GM18951 (cell line): ENCODE data around the gene HOPX.
"Not testable (repeated sequence)": the region's sequence is repeated elsewhere in the genome, so short reads cannot be mapped to it uniquely, and the experiment has no call there.

Experiments
- POLR2A ChIP-seq: IDR thresholded peaks from 4 replicates; pipeline ENCODE4 v1.6.1; 2011; ENCODE audit warnings: mild to moderate bottlenecking; ENCODE audit not compliant: insufficient read length, insufficient read depth; ENCODE audit errors: extremely low read depth
- in situ Hi-C: fragments of 300-500 bp; cut with MboI; formaldehyde crosslinking; loops from one replicate; pipeline ENCODE4 v1.12.0; 2022; ENCODE audit warnings: low sequenced_read_pairs, mixed read lengths, inconsistent platforms; ENCODE audit not compliant: unreplicated experiment

The HOPX gene

DNA sequence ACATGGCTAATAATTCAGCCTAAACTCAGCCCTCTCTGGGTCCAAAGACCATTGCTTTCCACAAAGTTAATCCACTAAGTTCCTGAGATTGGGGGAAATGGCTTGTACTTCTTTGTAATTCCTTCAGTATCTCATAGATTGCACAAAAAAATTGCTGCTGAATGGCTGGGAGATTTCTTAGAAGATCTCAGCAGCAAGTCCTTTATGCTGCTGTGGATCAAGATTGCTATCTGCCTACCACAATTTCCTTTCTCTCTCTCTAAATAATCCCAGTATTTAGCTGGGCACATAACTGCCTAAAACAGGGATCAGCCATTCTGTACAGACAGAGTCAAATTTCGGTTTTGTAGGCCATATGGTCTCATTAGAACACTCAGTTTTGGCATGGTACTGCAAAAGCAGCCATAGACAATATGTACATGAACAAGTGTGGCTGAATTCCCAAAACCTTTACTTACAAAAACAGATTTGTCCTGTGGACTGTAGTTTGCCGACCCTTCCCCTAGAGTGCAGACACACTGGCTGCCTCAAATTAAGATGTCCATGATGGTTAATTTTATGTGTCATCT is 18.5 kb upstream of the HOPX start:
- in situ Hi-C loops = no loop called here
- no peak for TF ChIP-seq POLR2A

DNA sequence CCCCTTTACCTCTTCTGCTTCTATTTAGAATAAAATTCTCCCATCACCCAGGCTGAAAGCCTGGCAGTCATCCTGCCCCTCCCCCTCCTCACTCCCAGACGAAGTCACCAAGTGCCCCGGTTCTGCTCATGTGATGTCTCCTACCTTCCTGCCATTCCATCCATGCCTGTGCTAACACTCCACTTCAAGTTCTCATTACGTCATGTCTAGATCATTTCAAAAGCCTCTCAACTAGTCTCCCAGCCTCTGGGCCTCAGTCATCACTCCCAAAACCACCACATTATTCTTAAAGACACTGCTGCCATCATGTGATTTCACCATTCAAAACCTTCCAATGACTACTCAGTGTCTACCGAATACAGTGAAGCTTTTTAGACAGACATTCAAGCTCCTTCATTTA is 17.2 kb upstream of the HOPX start:
- in situ Hi-C loops = no loop called here

DNA sequence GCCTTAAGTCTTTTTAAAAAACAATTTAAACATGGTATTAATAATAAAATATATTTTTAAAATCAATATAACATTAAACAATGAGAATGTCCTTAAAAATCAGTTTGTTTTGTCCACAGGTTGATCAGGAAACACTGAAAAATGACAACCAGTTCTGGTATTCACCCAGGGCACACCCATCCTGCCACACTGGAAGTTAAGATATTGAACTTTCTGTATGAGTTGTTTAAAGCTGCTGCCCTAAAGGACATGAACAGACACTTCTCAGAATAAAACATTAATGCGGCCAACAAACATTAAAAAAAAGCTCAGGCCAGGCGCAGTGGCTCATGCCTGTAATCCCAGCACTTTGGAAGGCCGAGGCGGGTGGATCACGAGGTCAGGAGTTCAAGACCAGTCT is 15.0 kb upstream of the HOPX start:
- no peak for TF ChIP-seq POLR2A

More for the DNA sequence above, 17.2 kb upstream of the HOPX start:
- TF ChIP-seq POLR2A = no peak

DNA sequence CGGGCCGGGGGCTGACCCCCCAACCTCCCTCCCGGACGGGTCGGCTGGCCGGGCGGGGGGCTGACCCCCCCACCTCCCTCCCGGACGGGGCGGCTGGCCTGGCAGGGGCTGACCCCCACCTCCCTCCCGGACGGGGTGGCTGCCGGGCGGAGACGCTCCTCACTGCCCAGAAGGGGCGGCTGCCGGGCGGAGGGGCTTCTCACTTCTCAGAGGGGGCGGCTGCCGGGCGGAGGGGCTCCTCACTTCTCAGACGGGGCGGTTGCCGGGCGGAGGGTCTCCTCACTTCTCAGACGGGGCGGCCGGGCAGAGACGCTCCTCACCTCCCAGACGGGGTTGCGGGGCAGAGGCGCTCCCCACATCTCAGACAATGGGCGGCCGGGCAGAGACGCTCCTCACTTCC is 12.4 kb upstream of the HOPX start:
- in situ Hi-C loops = not testable (repeated sequence)

More for the DNA sequence above, 15.0 kb upstream of the HOPX start:
- in situ Hi-C loops = no loop called here

DNA sequence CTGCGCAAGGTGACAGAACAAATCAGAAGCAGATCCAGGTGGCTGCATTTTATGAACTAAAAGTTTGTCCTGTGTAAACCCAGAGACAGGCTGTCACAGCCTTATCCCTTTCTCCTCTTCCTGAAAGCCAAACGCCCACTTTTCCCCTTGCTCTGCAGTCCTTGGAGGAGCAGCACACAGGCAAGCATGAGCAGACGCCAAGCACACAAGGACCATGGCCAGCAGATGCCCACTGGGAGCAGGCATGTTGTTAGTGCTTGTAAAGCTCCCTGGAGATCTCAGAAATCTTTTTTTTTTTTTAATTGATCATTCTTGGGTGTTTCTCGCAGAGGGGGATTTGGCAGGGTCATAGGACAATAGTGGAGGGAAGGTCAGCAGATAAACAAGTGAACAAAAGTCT is 11.5 kb upstream of the HOPX start:
- no peak for TF ChIP-seq POLR2A
- in situ Hi-C loops = no loop called here

DNA sequence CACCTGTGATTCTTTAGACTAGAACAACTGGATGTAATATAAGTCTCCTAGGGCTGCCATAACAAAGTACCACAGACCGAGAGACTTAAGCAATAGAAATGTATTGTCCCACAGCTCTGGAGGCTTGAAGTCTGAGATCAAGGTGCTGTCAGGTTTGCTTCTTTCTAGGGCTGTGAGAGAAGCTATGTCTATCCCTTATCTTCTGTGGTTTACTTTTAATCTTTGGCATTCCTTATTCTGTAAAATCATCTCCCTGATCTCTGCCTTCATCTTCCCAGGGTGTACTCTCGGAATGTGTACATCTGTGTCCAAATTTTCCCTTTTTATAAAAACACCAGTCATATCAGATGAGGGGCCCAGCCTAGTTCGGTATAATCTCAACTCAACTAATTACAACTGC is 10.3 kb upstream of the HOPX start:
- in situ Hi-C loops = no loop called here
- no peak for TF ChIP-seq POLR2A

DNA sequence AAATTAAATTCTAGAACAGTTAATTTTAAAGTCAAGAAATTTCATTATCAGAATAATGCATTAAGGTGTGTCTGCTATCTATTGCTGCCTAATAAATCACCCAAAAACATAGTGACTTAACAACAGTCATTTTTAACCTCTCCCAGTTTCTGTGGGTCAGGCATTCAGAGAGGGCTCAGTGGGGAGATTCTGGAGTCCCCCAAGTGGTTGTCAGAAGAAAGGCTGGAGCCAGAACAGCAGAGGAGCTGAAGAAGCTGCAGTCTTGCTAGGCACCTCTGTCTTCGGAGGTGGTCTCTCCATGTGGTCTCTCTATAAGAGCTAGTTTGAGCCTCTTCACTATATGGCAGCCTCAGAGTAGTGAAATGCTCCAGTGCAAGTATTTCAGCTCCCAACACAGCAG is 9.3 kb upstream of the HOPX start:
- in situ Hi-C loops = no loop called here

DNA sequence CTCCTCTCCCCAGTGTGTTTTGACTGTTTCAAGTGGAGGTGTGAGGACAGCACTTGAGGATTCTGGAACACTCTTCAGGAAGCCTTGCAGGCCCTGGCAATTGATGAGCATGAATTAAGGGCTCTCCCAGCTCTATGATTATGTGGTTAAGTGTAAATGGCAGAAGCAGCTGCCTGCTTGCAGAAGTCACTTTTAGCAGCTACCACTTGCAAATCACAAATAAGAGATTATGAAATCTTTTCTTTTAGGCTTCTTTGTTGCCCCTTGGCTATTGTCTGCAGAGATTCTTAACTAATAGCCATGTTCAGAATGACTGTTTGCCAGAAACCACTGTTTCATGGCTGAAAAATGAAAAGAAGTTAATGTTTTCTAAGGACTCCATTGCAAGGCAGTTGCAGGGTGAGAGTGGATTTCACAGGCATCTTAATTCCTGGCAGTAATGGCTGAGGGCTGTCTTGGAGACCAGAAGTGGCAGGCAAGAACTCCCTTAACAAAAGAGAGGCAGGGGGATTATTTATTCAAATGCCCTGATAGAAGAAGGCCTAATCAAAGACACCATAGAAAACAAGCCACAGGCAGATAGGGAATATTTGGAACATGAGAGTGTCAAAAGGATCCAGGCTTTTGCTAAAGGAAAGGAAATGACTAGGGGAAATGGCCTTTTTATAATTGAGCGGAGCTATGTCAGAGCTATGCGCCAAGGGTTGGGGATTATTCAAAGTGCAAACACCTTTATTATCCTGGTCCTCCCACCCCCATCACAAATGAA is 8.3 kb upstream of the HOPX start:
- in situ Hi-C loops = no loop called here
- no peak for TF ChIP-seq POLR2A

More for the DNA sequence above, 9.3 kb upstream of the HOPX start:
- no peak for TF ChIP-seq POLR2A

DNA sequence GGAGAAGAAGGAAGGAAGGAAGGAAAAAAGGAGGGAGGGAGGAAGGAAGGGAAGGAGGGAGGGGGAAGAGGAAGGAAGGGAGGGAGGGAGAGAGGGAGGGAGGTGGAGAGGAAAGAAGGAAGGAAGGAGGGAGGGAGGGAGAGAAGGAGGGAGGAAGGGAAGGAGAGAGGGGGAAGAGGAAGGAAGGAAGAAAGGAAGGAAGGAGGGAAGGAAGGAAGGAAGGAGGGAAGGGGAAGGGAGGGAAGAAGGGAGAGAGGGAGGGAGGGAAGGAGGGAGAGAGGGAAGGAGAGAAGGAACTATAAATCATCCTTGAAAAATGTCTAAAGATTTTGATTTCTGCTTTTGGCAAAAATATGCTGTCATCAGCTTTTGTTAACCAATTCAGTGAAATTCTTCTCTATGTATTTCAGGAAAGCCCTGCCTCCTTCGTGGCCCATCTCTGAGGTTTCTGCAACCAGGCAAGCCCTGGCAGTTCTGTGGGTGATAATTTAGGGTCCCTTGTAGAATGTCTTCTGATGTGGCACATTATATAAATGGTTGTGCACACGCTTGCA is 7.1 kb upstream of the HOPX start:
- in situ Hi-C loops = no loop called here
- TF ChIP-seq POLR2A = no peak

DNA sequence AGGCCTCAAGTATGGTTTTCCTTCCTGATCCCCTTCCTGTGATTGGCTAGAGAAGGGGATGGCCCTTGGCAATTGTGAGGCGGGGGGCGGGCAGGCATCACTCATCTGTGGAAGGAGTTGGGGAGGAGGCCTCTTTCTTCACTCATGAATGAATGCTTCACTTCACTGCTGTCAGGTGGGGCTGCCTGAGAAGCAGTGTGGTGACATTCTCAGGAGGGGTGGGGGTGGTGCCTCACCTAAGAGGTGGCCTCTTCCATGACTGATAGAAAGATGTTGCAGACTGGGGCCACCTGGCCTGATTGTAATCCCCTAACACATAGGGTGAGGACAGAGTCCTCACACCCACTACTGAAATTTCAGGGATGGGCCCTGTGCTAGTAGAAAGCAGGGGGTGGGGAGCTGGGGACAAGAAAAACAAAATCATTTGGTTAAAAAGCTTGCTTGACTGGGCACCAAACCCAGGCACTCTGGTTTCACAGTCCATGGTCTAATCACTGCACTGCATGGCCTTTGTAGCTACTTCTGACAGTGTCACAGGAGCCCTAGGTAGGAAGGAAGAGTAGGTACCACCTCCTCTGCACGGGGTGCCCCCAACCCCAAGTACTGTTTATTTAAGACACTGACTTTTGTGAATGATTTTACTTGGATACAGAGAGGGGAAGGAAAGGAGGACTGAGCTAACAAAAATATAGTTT is 5.6 kb upstream of the HOPX start:
- no peak for TF ChIP-seq POLR2A
- in situ Hi-C loops = no loop called here

DNA sequence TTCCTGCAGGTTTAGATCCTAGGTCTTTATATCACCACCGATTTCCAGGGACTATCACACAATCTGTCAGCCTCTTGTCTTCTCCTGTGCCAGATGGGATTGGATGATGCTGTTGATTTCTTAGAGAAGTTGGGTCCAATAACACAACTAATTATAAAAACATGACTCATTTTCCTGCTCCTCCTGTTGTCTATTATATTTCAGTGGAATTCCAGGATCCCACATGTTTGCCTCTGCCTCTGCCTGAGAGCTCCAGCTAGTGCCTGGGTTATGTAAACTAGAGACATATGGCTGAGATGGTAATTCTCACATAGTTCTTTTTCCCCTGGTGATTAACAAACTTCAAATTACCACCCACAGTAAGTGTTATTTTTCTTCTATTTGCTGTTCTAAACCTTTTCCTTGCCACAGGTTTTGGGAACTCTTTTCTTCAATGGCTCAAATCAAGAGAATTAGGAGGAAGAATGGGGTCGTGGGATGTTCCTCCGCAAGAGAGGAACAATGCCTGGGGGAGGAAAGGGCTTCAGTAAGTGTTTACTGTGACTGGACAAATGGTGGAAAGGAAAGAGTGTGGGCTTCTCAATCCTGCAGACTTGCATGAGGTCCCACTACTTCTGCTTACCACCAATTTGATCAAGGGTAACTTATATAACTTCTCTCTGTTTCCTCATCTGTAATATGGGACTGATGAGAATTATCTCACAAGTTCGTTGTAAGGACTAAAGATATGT is 3.4 kb upstream of the HOPX start:
- TF ChIP-seq POLR2A = no peak
- in situ Hi-C loops = no loop called here

DNA sequence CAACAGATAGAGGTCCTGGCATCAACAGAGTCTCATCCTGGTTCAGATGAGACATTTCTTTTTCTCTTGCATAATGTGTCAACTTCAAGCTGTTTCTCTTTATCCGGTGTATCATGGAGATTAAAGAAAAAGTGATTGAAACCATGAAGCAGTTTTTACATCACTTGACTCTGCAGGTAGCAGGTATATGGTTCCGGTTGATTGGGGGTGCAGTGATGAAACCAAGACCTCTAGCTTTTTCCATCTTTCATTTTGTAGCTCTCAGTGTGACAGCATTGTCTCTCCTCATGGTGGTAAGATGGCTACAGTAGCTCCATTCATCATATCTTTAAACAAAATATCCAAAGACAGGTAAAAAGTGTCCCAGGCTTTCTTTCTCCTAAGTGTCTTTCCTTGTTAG is 2.4 kb upstream of the HOPX start:
- in situ Hi-C loops = no loop called here
- no peak for TF ChIP-seq POLR2A

DNA sequence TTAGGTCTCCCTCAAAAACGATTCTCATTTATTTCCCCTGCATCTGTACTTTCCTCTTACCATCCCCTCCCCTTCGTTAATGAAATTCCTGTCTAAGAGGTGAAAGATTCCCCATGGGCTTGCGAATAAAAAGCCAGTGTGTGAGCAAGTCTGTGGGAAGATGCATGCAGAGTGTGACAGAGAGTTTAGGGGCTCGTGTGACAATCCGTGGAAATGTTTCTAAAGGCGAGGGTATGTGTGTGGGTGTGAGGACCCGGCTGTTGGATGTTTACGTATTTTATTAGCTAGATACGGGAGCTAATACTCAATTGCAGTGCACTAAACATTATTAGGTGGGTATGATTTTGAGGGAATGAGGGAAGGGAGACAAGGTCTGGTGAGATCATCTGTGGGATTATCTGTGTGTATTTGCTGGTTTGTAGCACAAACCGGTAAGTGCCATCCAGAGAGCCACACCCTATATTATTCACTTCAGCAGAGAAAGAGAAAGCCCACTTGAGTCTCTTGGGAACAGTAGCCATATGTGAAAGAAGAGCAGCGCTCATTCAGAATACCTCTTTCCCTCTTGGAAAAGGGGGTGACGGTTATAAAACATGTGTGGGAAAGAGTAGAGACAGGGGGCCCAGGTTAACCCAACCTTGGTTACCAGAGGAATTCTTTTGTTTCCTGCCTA is 893 bp upstream of the HOPX start:
- TF ChIP-seq POLR2A = no peak
- in situ Hi-C loops = no loop called here
